ENCODE data around the gene CX3CL1.

DNA sequence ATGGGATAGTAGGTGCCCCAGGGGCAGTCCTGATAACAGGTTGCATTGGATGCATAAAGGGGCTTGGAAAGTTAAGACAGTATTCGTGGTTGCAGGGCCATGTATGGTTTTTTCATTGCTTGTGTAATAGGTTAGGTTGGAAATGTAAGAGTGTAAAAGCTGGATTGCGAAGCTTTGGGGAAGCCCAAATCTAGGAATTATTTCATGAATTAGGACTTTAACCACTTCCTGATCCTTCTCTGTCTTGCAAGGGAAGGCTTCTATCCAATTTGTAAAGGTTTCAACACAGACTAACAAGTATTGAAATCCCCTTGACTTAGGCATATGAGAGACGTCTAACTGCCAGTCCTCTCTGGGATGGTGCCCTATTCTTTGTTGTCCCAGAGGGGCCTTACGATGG, 24.5 kb downstream of the CX3CL1 start:
- TF ChIP-seq, protein P1, sequence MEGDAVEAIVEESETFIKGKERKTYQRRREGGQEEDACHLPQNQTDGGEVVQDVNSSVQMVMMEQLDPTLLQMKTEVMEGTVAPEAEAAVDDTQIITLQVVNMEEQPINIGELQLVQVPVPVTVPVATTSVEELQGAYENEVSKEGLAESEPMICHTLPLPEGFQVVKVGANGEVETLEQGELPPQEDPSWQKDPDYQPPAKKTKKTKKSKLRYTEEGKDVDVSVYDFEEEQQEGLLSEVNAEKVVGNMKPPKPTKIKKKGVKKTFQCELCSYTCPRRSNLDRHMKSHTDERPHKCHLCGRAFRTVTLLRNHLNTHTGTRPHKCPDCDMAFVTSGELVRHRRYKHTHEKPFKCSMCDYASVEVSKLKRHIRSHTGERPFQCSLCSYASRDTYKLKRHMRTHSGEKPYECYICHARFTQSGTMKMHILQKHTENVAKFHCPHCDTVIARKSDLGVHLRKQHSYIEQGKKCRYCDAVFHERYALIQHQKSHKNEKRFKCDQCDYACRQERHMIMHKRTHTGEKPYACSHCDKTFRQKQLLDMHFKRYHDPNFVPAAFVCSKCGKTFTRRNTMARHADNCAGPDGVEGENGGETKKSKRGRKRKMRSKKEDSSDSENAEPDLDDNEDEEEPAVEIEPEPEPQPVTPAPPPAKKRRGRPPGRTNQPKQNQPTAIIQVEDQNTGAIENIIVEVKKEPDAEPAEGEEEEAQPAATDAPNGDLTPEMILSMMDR (conservative IDR thresholded peaks at IDR 0.05; ENCODE audit: low read depth, low read length), result no peak
- TF ChIP-seq EZH2phosphoT487 (IDR thresholded peaks at IDR 0.05; ENCODE audit: borderline replicate concordance, low read length), result no peak
